Activated naive CD8-positive, alpha-beta T cell treated with anti-CD3 and anti-CD28 coated beads, Interleukin-2, amount 50 U/mL, for 16 hours (primary cell): Measurements from ENCODE around the gene SCNN1B.
"Not testable (repeated sequence)": the region's sequence is repeated elsewhere in the genome, so short reads cannot be mapped to it uniquely, and the experiment has no call there.

ENCODE experiments used
- DNase-seq: peaks from one replicate; pipeline ENCODE4 v3.0.0-alpha.2; 2020; ENCODE audit warnings: low read depth, low spot score

SCNN1B gene, protein sequence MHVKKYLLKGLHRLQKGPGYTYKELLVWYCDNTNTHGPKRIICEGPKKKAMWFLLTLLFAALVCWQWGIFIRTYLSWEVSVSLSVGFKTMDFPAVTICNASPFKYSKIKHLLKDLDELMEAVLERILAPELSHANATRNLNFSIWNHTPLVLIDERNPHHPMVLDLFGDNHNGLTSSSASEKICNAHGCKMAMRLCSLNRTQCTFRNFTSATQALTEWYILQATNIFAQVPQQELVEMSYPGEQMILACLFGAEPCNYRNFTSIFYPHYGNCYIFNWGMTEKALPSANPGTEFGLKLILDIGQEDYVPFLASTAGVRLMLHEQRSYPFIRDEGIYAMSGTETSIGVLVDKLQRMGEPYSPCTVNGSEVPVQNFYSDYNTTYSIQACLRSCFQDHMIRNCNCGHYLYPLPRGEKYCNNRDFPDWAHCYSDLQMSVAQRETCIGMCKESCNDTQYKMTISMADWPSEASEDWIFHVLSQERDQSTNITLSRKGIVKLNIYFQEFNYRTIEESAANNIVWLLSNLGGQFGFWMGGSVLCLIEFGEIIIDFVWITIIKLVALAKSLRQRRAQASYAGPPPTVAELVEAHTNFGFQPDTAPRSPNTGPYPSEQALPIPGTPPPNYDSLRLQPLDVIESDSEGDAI

DNA sequence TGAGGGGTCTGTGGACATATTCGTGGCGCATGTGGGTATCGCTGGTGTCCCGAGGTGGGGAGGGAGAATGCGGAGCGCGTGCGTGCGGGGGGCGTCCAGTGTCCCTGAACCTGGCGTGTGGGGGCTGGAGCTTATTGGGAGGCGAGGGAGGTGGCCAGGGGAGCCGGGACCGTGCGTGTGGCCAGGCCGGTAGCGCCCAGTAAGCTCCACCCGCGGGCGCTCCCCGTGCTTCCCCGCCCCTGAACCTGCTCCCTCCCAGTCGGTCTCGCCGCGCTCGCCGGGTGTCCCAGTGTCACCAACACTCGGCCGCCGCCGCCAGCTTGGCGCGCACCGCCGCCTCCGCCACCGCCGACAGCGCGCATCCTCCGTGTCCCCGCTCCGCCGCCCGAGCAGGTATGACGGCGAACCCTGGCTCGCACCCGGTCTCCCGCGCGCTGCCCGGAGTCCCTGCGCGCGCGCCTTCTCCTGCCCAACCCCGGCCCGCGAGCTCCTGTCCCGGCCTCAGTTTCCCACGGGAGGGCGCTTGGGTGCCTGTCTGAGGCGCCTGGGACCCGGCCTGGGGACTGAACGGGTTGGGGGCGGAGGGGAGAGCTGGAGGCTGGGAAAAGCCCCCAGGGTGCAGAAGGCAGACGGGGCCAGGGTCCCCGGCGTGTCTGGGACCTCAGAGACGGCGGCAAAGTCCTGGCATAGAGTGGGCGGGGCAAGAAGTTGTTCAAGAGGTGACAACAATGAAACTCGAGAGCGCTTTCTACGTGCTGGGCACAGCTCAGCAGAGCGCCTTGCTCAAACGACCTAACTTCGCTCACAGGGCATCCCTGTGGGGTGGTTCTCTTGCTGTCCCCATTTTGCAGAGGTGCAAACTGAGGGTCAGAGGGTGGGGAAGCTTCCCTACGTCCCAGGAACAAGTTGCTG, at the start of gene SCNN1B:
Gene SCNN1B, plus strand, starts transcription at position 258 of the 912 bp plus-strand sequence. CDS start 46,298 bp downstream, outside the sequence.
- DNase-seq, result no peak

DNA sequence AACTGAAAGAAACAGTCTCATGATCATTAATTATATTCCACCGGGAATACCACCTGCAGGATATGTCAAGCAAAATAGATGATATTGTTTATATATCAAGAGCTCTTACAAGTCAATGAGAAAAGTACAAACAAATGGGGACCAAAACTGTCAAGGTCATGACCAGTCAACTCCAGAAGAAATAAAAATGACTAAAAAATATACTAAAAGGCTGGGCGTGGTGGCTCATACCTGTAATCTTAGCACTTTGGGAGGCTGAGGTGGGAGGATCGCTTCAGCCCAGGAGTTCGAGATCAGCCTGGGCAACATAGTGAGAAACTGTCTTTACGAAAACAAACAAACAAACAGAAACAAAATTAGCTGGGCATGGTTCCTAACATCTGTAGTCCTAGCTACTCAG, 49.8 kb upstream of the SCNN1B start:
- DNase-seq, result no peak

DNA sequence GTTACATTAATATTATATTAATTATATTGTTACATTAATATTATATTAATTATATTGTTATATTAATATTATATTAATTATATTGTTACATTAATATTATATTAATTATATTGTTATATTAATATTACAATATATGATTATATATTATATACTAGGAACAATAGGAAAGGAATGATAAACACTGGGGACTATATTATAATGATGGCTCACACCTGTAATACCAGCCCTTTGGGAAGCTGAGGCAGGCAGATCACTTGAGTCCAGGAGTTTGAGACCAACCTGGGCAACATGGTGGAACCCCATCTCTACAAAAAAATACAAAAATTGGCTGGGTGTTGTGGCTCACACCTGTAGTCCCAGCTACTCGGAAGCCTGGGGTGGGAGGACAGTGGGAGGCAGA, 48.5 kb upstream of the SCNN1B start:
- not testable (repeated sequence) for DNase-seq

DNA sequence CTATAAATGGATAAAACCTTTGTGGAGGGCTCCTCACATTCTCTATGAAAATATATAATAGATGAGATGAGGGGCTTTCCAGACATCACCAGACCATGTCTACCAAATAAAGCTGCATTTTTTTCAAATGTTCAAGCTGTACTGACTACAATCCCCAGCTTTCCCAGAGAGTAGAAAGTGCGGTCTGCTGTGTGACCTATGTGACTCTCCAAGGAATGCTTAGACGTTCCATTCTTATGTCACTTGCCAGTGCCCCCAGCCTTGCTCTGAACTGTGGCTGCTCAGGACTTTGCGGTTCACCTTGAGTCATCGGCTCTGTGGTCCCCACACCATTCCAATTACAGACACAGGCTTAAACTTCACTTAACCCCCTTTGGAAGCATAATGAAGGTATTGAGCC, 47.8 kb upstream of the SCNN1B start:
- no peak for DNase-seq

DNA sequence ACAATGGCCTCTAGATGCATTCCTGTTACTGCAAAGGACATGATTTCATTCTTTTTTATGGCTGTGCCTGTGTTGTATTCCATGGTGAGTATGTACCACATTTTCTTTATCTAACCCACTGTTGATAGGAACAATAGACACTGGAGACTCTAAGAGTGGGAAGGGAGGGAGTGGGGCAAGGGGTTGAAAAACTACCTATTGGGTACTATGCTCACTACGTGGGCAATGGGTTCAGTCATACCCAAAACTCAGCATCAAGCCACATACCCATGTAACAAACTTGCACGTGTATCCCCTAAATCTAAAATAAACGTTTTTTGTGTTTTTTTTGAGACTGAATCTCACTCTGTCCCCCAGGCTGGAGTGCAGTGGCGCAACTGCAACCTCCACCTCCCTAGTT, 47.1 kb upstream of the SCNN1B start:
- no peak for DNase-seq

DNA sequence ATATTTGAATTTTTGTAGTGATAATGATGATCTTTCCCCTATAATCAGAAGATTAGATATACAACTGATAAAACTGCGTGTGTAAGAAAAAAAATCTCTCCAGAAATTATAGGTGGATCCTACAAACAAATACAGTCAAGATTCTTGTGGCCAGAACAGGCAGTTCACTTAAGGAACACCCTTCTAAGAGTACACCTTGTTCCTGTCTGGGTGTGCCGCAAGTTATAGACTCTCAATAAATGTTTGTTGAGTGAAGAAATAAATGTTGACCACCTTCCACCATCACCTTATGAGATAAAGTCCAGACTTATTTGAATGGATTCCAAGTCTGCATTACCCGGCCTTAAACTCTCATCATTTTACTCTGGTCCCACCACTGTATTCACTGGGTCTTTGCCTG, 45.7 kb upstream of the SCNN1B start:
- DNase-seq, result no peak

DNA sequence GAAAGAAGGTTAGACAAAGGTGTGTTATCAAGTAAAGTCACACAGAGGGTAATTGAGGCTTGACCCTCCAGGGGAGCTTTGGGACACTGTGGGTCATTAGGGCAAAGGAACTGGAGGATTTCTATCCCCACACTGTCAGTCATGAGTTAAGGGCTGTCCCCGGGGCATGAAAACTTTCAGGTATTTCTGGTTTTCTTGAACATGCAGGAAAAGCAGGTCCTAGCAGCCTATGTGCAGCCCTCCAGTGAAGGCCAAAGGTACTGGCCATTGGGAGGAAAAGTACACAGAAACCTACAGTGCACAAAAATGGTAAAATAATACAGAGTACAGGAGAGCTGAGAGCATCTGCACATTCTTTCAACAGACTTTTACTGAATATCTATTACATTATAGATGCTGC, 44.4 kb upstream of the SCNN1B start:
- DNase-seq, result no peak

DNA sequence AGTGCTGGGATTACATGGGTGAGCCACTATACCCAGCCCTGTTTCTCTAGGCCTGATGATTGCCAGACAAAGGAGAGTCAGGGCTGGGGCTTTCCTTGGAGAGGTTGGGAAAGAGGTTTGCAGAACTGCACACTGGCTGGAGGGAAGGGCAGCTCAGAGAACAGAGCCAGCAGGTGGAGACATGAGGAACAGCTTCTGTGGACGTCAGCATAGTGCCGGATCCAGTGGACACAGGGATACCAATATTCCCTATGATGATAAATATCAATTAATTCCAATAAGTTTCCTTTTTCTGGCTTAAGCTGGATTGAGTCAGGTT, 43.2 kb upstream of the SCNN1B start:
- DNase-seq, result no peak

DNA sequence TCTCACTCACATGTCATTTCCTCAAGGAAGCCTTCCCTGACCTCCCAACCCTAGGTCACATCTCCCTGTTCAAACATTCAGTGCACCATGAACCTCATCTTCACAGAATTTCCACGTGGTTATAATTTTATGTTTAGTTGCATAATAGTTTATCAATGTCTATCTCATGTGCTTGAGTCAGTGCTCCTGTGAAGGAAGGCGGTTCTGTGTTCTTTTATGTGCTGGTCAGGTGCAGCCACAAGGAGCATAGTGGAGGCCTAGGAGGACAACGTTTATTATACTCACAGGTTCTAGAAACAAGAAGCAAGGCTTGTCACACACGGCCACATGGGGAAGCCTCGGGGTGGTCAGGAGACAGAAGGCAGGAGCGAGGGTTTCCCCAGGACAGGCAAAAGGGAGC, 34.5 kb upstream of the SCNN1B start:
- no peak for DNase-seq

DNA sequence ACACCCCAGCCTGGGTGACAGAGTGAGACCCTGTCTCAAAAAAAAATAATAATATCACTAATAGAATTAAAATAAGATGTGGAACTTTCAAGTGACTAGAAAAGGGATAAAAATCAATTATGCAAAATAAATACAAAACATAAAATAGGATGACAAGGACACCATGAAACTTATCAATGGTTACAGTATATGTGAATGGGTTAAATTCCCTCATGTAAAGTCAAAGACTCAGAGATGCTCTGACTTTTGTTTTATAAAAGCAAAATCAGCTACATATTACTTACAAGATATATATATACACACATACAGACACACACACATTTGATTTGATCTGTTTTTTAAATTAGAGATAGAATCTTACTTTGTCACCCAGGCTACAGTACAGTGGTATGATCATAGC, 33.5 kb upstream of the SCNN1B start:
- DNase-seq, result no peak

DNA sequence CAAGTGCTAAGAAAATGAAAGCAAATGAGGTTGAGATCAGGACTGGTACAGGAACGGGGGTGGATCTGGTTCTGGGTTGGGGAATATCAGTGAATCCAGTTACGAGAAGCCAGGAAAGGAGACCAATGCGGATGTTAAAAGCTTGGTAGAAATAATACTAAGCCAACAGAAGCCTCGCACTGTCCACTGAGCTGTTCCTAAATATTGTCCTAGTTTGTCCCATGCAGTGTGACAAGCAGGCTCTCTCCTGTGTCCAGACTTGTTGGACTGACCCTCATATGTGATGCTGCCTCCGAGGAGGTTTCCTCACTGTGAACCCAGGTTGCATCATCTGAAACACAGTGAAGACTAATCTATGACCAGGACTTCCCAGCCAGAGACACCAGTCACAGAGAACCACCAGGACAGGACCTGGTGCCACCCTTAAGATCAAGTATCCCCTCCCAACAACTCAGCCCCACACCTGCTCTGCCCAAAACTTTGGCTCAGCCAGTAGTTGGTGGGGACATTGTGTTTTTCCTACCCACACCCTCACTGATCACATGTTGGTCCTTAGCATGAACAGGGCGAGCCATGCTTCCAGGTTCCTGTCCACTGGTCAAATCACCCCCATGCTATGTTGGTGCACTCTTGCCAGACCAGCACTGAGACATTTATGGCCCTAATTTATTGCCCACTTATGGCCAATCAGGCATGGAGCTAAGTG, 32.7 kb upstream of the SCNN1B start:
- no peak for DNase-seq

DNA sequence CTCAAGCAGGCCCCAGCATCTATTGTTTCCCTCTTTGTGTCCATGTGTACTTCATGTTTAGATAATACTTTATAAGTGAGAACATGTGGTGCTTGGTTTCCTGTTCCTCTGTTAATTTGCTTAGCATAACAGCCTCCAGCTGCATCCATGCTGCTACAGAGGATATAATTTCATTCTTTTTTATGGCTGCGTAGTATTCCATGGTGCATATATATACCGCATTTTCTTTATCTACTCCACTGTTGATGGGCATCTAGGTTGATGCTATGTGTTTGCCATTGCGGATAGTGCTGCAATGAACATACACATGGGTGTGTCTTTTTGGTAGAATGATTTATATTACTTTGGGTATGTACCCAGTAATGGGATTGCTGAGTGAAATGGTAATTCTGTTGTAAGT, 31.4 kb upstream of the SCNN1B start:
- DNase-seq, result no peak

DNA sequence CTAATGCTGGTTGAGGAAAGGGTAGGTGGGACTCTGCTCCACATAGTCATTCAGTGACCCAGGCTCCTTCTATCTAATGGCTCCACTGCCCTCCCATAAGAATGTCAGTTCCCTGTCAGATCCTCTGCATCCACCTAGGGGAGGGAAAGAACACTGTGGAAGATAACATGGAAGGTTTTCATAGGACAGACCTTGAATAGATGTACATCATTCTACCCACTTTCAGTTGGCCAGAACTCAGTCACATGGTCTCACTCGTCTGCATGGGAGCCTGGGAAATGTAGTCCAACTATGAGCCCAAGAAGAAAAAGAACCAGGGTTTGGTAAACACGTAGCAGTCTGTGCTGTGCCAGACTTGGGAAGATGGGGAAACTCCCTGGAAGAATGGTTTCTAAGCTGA, 27.1 kb upstream of the SCNN1B start:
- no peak for DNase-seq

DNA sequence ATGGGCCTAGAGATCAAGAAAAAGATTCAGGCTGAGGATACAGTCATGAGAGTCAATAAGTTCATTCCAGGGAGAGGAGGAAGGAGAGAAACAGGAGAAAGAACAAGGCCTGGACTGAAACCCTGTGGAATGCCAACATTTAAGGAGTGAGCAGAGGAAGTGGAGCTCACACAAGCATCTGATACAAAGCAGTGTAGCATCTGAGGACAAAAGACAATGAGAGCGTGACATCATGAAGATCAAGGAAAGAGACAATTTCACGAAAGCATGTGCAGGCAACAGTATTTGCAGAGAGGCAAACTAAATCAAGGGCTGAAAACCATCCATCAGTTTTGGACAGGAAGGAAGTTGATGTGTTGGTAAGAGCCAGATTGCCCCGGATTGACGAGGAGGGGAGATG, 25.3 kb upstream of the SCNN1B start:
- DNase-seq, result no peak

DNA sequence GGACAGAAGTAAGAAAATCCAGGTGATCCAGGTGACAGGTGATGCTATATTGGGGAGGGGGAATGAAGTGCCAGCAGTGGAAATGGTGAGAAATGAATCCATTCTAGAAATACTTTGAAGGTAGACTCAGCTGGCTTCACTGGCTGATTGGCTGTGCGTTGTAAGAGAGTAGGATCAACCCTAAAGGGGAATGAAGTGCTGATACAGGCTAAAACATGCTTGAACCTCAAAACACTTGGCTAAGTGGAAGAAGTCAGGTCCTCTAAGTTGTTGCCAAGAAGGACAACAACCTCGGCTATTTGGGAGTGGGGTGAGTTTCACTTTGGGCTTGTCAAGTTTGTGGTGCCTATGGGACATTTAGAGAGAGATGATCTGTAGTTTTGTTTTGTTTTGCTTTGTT, 24.1 kb upstream of the SCNN1B start:
- DNase-seq, result no peak

DNA sequence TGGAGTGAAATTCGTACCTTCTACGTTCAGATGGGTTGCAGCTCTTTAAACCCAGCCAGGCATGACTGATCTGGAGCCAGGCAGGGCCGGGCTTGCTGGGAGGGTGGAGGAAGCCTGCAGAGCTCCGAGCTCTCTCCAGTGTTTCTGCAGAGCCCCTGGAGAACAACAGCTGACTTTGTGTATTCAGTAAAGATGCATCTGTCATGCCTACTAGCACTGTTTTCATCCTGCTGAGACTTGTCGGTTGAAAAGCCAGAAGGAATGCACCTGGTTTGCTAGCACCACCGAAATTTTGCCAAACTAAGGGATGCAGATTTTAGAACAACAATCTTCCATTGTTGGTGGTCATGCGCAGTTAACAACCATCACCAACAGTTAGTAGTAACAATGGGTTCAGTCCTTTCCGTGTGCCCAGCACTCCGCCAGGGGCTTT, 22.4 kb upstream of the SCNN1B start:
- no peak for DNase-seq

DNA sequence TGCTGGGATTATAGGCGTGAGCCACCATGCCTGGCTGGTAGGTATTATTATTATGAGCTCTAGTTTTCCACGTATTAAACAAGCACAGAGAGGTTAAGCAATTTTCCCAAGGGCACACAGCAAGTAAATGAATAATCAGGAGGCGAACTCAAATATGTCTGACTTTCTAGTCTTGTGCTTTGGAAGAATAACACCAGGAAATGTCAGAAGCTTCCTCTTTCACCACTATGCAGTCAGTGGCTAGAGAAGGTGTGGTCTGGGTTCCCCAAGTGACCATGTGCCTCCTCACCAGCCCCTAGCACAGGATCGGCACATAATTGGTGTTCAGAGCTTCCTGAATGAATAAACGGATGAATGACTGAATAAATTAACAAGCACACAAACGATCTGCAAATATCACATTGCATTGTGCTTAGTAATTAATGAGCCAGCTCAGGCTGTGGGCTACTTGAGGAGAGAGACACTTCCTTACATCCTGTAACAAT, 21.6 kb upstream of the SCNN1B start:
- no peak for DNase-seq

DNA sequence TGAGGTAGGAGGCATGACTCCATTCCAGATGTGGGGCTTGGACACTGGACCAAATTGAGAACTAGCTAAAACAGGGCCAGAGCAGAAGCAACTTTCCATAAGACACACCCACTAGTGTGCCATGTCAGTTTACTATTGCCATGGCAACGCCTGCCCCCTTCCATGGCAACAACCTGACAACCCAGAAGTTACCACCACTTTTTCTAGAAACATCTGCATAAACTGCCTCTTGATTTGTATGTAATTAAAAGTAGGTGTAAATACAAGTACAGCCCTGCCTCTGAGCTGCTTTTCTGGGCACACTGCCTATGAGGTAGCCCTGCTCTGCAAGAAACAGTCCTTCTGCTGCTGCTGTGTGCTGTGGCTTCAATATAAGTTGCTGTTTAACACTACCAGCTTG, 19.5 kb upstream of the SCNN1B start:
- DNase-seq, result no peak

DNA sequence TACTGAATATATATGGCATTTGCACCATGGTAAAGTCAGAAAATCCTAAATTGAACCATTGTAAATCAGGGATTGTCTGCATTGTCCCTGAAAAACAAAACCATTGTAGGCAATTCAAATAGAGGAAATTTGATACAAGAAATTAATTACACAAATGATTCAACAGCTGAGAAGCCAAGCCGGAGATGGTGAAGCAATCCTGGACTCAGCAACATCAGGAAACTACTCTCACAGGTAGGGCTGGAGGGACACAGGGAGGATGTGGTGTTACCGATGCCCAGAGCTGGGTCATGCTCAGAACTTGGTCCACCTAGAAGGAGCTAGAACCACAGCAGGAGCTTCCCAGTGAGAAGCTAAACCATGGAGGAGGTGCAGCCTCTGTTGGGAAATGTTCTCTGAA, 18.5 kb upstream of the SCNN1B start:
- no peak for DNase-seq

DNA sequence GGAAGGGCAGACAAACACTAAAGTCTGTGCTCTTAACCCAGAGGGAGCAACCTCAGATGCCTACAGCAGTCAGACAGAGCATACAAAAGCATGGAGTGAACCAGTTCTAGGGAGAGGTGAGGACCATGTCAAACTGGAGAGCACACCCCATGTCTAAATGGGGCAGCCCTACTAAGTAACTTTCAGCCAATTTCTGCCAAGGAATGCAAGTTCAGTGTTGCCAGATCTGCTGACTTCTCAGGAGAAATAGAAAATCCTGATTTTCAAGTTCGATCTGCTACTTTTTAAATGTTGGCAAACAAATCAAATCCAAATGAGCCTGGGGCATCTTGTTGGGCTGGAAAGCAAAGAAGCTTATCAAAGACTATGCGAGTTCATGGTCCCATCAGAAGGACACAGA, 17.5 kb upstream of the SCNN1B start:
- DNase-seq, result no peak

DNA sequence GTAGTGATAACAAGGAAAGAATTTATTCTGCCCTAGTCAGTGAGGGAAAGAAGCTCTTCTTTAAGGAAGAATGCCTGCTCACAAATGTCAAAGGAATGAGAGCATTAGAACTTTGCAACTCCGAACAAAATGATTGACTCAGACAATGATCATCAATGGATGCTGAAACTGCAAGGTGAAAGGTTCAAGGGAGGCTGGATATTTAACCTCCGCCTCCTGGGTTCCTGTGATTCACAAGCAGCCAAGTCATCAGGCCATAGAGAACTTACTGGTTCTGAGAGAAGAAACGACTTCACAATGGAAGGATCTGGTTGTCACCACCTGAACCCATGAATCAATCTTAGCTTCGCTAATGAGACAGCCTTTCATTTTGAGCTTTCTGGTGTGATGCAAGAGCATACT, 16.0 kb upstream of the SCNN1B start:
- DNase-seq, result no peak

DNA sequence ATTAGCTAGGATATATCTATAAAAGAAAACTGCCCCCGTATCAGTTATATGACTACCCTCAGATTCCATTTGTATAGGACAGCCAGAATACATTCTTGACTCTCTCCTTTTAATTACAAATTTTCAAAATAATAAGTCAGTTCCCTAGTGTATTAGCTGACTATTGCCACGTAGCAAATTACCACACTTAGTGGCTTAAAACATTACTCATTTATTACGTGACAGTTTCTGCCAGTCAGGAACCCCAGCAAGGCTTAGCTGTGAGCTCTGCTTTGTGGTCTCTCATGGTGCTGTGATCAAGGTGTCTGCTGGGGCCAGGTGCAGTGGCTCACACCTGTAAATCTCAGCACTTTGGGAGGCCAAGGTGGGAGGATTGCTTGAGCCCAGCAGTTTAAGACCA, 13.9 kb upstream of the SCNN1B start:
- no peak for DNase-seq
